K562 (cell line): ENCODE data around the gene MYO7A. TPM values are rescaled to one million over a fixed set of nuclear protein-coding genes. Genes with fewer than 3 reads are reported as not detected.

Source experiments
- ATAC-seq: fragments of 200-7000 bp; cut with Tn5 transposase; 3 replicates; pipeline ENCODE4 v1.9.1; 2020; ENCODE audit warnings: moderate library complexity
- BruUV-seq: library from RNA; stranded (reverse); fragments of 400-500 nt; replicated peaks from 2 replicates; lab custom pipeline; 2021; lab: Mats Ljungman, UMichigan
- CTCF ChIA-PET: fragments of 300-600 bp; formaldehyde crosslinking; extraction: SDS; loops from one replicate; lab custom pipeline; 2021; ENCODE audit warnings: low intra/inter-chr PET ratio; lab: Yijun Ruan, JAX
- POLR2A ChIA-PET: fragments of 300-600, 350-650 bp; sonication (Branson Sonifier 250); formaldehyde crosslinking; extraction: SDS; loops from one replicate; lab custom pipeline; 2021; ENCODE audit warnings: antibody characterized with exemption, inconsistent platforms; lab: Yijun Ruan, JAX
- DNase-seq, 4 experiments: peaks; one replicate each; pipeline versions ENCODE4 v3.0.0 to v3.0.0-alpha.2; 2011 to 2018; ENCODE audit warnings: low spot score in 3 of 4, mixed read lengths in 3 of 4; ENCODE audit errors: extremely low read depth in 1 of 4
- FAIRE-seq: peaks from 2 replicates; lab custom pipeline; 2011; peaks lifted over from hg19 to GRCh38; lab: Jason Lieb, UNC
- H2AFZ ChIP-seq: 2 replicates; pipeline ENCODE4 v1.6.0; 2011; ENCODE audit warnings: low read depth, low read length, control low read depth, inconsistent platforms
- H3K27ac ChIP-seq: fragments of 200-600 bp; 3 replicates; pipeline ENCODE4 v1.8.0; 2011; ENCODE audit warnings: low read depth, mild to moderate bottlenecking, control low read depth, inconsistent platforms, low read length, moderate library complexity, mixed read lengths; ENCODE audit errors: extremely low read depth
- H3K27me3 ChIP-seq, 2 experiments: fragments of 300-600 bp in 1 of 2; 2 replicates in 1 of 2; 3 replicates in 1 of 2; pipeline versions ENCODE4 v1.6.0 to v1.8.0; 2011; ENCODE audit warnings: inconsistent platforms in 2 of 2, low read length in 2 of 2, mild to moderate bottlenecking in 1 of 2, mixed read lengths in 1 of 2, moderate library complexity in 1 of 2; ENCODE audit not compliant: control insufficient read depth in 2 of 2, insufficient read depth in 2 of 2
- H3K36me3 ChIP-seq: fragments of 300-600 bp; 3 replicates; pipeline ENCODE4 v1.8.0; 2011; ENCODE audit warnings: mild to moderate bottlenecking, low read length, inconsistent platforms; ENCODE audit not compliant: control insufficient read depth, insufficient read depth
- H3K4me1 ChIP-seq, 2 experiments: fragments of 200-600 bp in 1 of 2; replicated peaks in 1 of 2; 2 replicates in 1 of 2; 3 replicates in 1 of 2; pipeline versions ENCODE4 v1.5.1 to v1.8.0; 2011; ENCODE audit warnings: inconsistent platforms in 2 of 2, low read length in 2 of 2, mild to moderate bottlenecking in 1 of 2, mixed read lengths in 1 of 2, moderate library complexity in 1 of 2; ENCODE audit not compliant: control insufficient read depth in 2 of 2, insufficient read depth in 2 of 2
- H3K4me2 ChIP-seq: 2 replicates; pipeline ENCODE4 v1.6.1; 2011; ENCODE audit warnings: low read length, control low read depth, inconsistent platforms, mixed read lengths; ENCODE audit not compliant: insufficient read depth
- H3K4me3 ChIP-seq: fragments of 200-600 bp; sonication (generic), shearing (Covaris generic); 2 replicates; pipeline ENCODE4 v1.5.1; 2016; ENCODE audit warnings: control low read depth, inconsistent platforms
- H3K79me2 ChIP-seq: fragments of 200-600 bp; 3 replicates; pipeline ENCODE4 v1.8.0; 2011; ENCODE audit warnings: low read length, inconsistent platforms; ENCODE audit not compliant: control insufficient read depth, insufficient read depth
- H3K9ac ChIP-seq, 2 experiments: 2 replicates each; pipeline versions ENCODE4 v1.6.0 to v1.6.1; 2011; ENCODE audit warnings: low read depth in 2 of 2, low read length in 2 of 2, control low read depth in 1 of 2, inconsistent platforms in 1 of 2, mild to moderate bottlenecking in 1 of 2, mixed read lengths in 1 of 2; ENCODE audit not compliant: insufficient read depth in 1 of 2
- H3K9me1 ChIP-seq: one replicate; pipeline ENCODE4 v1.6.0; 2011; ENCODE audit warnings: inconsistent platforms, mild to moderate bottlenecking, low read length, moderate library complexity; ENCODE audit not compliant: control insufficient read depth, insufficient read depth
- H3K9me3 ChIP-seq: replicated peaks from 2 replicates; pipeline ENCODE4 v1.5.1; 2011; ENCODE audit warnings: low read depth, low read length, inconsistent platforms; ENCODE audit not compliant: control insufficient read depth, insufficient read depth
- H4K20me1 ChIP-seq: replicated peaks from 2 replicates; pipeline ENCODE4 v1.6.1; 2011; ENCODE audit warnings: low read length, inconsistent platforms, mixed read lengths; ENCODE audit not compliant: control insufficient read depth, insufficient read depth
- EGR1 ChIP-seq: fragments of 450-650 bp; conservative IDR thresholded peaks from 2 replicates; pipeline ENCODE4 v1.6.1; 2017; ENCODE audit warnings: mild to moderate bottlenecking
- HNRNPUL1 ChIP-seq: fragments of 200-400 bp; formaldehyde crosslinking; IDR thresholded peaks from 2 replicates; pipeline ENCODE4 v1.6.1; 2017; ENCODE audit warnings: low read length
- ILF3 ChIP-seq: fragments of 450-650 bp; IDR thresholded peaks from 2 replicates; pipeline ENCODE4 v1.6.1; 2018; ENCODE audit warnings: antibody characterized with exemption, mild to moderate bottlenecking, moderate library complexity, borderline replicate concordance
- MAX ChIP-seq: sonication (generic); formaldehyde crosslinking; IDR thresholded peaks from 2 replicates; pipeline ENCODE4 v1.9.0; 2022; ENCODE audit warnings: mild to moderate bottlenecking, missing genetic modification reagents
- MITF ChIP-seq: IDR thresholded peaks from 2 replicates; pipeline ENCODE4 v1.6.1; 2014; ENCODE audit warnings: antibody characterized with exemption
- SMARCA4 ChIP-seq: fragments of 450-650 bp; IDR thresholded peaks from 2 replicates; pipeline ENCODE4 v1.6.1; 2016
- THRB ChIP-seq: fragments of 450-650 bp; formaldehyde crosslinking; conservative IDR thresholded peaks from 2 replicates; pipeline ENCODE4 v1.4.0; 2022; ENCODE audit warnings: mild to moderate bottlenecking, missing genetic modification characterization
- ZNF511 ChIP-seq: sonication (generic); formaldehyde crosslinking; IDR thresholded peaks from 2 replicates; pipeline ENCODE4 v1.8.0; 2022; ENCODE audit warnings: mild to moderate bottlenecking, missing genetic modification reagents
- WGBS: fragments of 100-300 bp; shearing (Covaris generic); methylation state at CpG from one replicate; pipeline ENCODE4 v1.1.6; 2016; ENCODE audit warnings: low coverage, mixed read lengths; ENCODE audit not compliant: insufficient coverage; ENCODE audit errors: missing lambda C conversion rate; 5-methylcytosine and 5-hydroxymethylcytosine counted together
- in situ Hi-C: fragments of 300-500 bp; cut with MboI; formaldehyde crosslinking; loops from 4 replicates; pipeline ENCODE4 v1.15.0; 2018; ENCODE audit warnings: inconsistent platforms, mixed read lengths
- intact Hi-C: fragments of 100-400 bp; cut with micrococcal nuclease; formaldehyde crosslinking; loops from 2 replicates; pipeline ENCODE4 v1.14.2; 2022
- polyA plus RNA-seq, 8 experiments: library from polyadenylated mRNA; depleted of rRNA in 4 of 8; stranded (reverse) in 5 of 8; unstranded in 3 of 8; fragments of >200 nt; fragmentation: Nextera tagmentation in 2 of 8; fragmentation: Illumina TruSeq in 1 of 8; extraction: Ambion mirVana in 2 of 8; extraction: Trizol in 1 of 8; gene quantifications; 2 replicates each; pipeline versions ENCODE4 v1.2.1 to v1.2.3, GENCODE V29; 2011 to 2014; ENCODE audit warnings: inconsistent platforms in 1 of 8, missing spikeins in 1 of 8
- total RNA-seq, 7 experiments: library from RNA; depleted of rRNA in 6 of 7; stranded (reverse); fragments of >200 nt in 6 of 7; fragmentation: Illumina TruSeq in 2 of 7; extraction: Trizol in 2 of 7; gene quantifications; 2 replicates each; pipeline versions ENCODE4 v1.2.1 to v1.2.3, GENCODE V29; 2011 to 2021; ENCODE audit warnings: low replicate concordance in 1 of 7

Gene MYO7A
- total and polyA plus RNA-seq, 9 of the 15 experiments (the other 6 are each of a cell fraction or from before 2014, with no cell fraction given), result 0.01 to 0.11 (median 0.07) TPM; not detected in 1

- POLR2A ChIA-PET, result interaction anchor here (0.6 to 1.5 kb wide), 5 partner anchors 9 to 519 kb away, joined by 3 to 4 read pairs (median 3); no protein-coding TSS in a partner anchor
- no peak overlapping the region for H2AFZ ChIP-seq
- no TSS peak for BruUV-seq
These were observed 45.0 kb upstream of the MYO7A start for GRCh38 chr11:77082838-77083565.

More at GRCh38 chr11:77082838-77083565, 45.0 kb upstream of the MYO7A start:
- CTCF ChIA-PET, result no interaction called here
- Histone ChIP-seq H3K4me1 (peaks cover 0 to 20% of the 10 kb centered on the region in 2 experiments; a peak in 3 of 5 replicates), H3K9me3 (no peaks in the 10 kb centered on the region), H3K9ac (peak overlapping the region in 1 of 2 experiments; percentile 67; a peak in 1 of 4 replicates), H3K79me2 (no peaks in the 10 kb centered on the region), H3K27ac (no peak overlapping the region), H3K36me3 (no peaks in the 10 kb centered on the region), H3K4me2 (no peak overlapping the region), H4K20me1 (no peaks in the 10 kb centered on the region), H3K27me3 (peaks cover 0 to 16% of the 10 kb centered on the region in 2 experiments; a peak in 2 of 5 replicates), H3K9me1 (no peaks in the 10 kb centered on the region), H3K4me3 (no peak overlapping the region)
- WGBS, result 48% methylated on average over 14 of the region's 15 CpGs
- TF ChIP-seq SMARCA4 (no peak), EGR1 (no peak), MAX (CRISPR knock-in tag) (no peak), THRB (CRISPR knock-in tag) (no peak), ZNF511 (no peak), HNRNPUL1 (no peak), ILF3 (no peak), MITF (no peak)
- intact Hi-C loops (no loop called here), in situ Hi-C loops (no loop called here)
- FAIRE-seq, result no peak
- peak; percentile 15; the same call in 2 of the 3 replicates for ATAC-seq
- no peak for DNase-seq
